Erythroblast (primary cell): ENCODE measurements around the gene KCNE1.

Experiments used
- GATA1 ChIP-seq: IDR thresholded peaks from 2 replicates; pipeline ENCODE4 v1.6.1; 2011; ENCODE audit warnings: low read depth, mild to moderate bottlenecking, control low read depth, low read length, moderate library complexity
- POLR2A ChIP-seq: IDR thresholded peaks from 2 replicates; pipeline ENCODE4 v1.6.1; 2011; ENCODE audit warnings: mild to moderate bottlenecking, low read length

DNA sequence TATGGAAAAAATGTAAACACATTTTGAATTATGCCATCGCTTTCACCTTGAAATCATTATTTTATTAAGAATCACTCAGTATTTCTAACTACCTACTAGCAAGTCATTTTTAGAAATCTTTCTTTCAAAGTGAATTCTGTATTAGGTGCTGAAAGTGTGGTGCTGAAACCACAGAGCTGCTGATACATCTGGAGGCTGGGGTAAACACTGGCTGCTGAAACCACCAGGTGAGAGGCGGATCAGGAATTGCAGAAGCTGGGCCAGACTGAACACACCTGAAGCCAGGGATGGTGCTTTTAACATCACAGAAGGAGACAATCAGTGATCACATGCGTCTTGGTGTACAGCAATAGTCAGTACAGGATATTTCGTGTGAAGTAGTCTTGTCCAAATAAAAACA is 42.2 kb upstream of the KCNE1 start:
- TF ChIP-seq POLR2A (no peak), GATA1 (no peak)
